Measurements from ENCODE around the gene TYW1B. TPM values are rescaled to one million over a fixed set of nuclear protein-coding genes. Genes with fewer than 3 reads are reported as not detected.
"Not testable (repeated sequence)": the region's sequence is repeated elsewhere in the genome, so short reads cannot be mapped to it uniquely, and the experiment has no call there.

Gene TYW1B
- total RNA-seq, 2 experiments from 2014 or later = 3.4 to 3.5 TPM

GRCh38 chr7:72691442-72691841, 136.6 kb downstream of the TYW1B start:
- POLR2A ChIA-PET; H3K27me3 Mint-ChIP-seq; H3K9me3 Mint-ChIP-seq; H3K27ac Mint-ChIP-seq; H3K4me1 Mint-ChIP-seq; CTCF ChIA-PET; H3K4me3 Mint-ChIP-seq; H3K36me3 Mint-ChIP-seq (ENCODE audit: low read depth); DNase-seq: not testable (repeated sequence)

GRCh38 chr7:72690177-72690576, 137.8 kb downstream of the TYW1B start:
- H3K9me3 Mint-ChIP-seq; POLR2A ChIA-PET; DNase-seq; CTCF ChIA-PET; H3K36me3 Mint-ChIP-seq (ENCODE audit: low read depth); H3K27ac Mint-ChIP-seq; H3K4me3 Mint-ChIP-seq; H3K4me1 Mint-ChIP-seq; H3K27me3 Mint-ChIP-seq: not testable (repeated sequence)

- H3K27me3 Mint-ChIP-seq; H3K27ac Mint-ChIP-seq; H3K9me3 Mint-ChIP-seq; H3K36me3 Mint-ChIP-seq (ENCODE audit: low read depth); POLR2A ChIA-PET; H3K4me3 Mint-ChIP-seq; H3K4me1 Mint-ChIP-seq; DNase-seq; CTCF ChIA-PET: not testable (repeated sequence)
Observed at GRCh38 chr7:72689344-72689743, 138.7 kb downstream of the TYW1B start.

GRCh38 chr7:72681211-72681610, 146.8 kb downstream of the TYW1B start:
- POLR2A ChIA-PET; H3K36me3 Mint-ChIP-seq (ENCODE audit: low read depth); H3K4me3 Mint-ChIP-seq; DNase-seq; H3K27me3 Mint-ChIP-seq; H3K9me3 Mint-ChIP-seq; H3K27ac Mint-ChIP-seq: not testable (repeated sequence)
- peaks cover 11% of the 10 kb centered on the region for H3K4me1 Mint-ChIP-seq
- CTCF ChIA-PET = interaction anchor here (0.7 kb wide), 1 partner anchor 97 kb away, joined by 4 read pairs; no protein-coding TSS in a partner anchor

- H3K27me3 Mint-ChIP-seq; DNase-seq; H3K9me3 Mint-ChIP-seq; CTCF ChIA-PET; H3K4me1 Mint-ChIP-seq; POLR2A ChIA-PET; H3K27ac Mint-ChIP-seq; H3K36me3 Mint-ChIP-seq (ENCODE audit: low read depth); H3K4me3 Mint-ChIP-seq: not testable (repeated sequence)
Observed at GRCh38 chr7:72676880-72677279, 151.1 kb downstream of the TYW1B start.

GRCh38 chr7:72676086-72676690, 151.8 kb downstream of the TYW1B start:
- H3K4me3 Mint-ChIP-seq; DNase-seq; H3K4me1 Mint-ChIP-seq; POLR2A ChIA-PET; H3K9me3 Mint-ChIP-seq; H3K27me3 Mint-ChIP-seq; CTCF ChIA-PET; H3K27ac Mint-ChIP-seq; H3K36me3 Mint-ChIP-seq (ENCODE audit: low read depth): not testable (repeated sequence)

- H3K4me3 Mint-ChIP-seq; H3K36me3 Mint-ChIP-seq (ENCODE audit: low read depth); H3K27ac Mint-ChIP-seq; POLR2A ChIA-PET; CTCF ChIA-PET; H3K27me3 Mint-ChIP-seq; H3K4me1 Mint-ChIP-seq; H3K9me3 Mint-ChIP-seq; DNase-seq: not testable (repeated sequence)
Observed at GRCh38 chr7:72675686-72676085, 152.3 kb downstream of the TYW1B start.

GRCh38 chr7:72674394-72674793, 153.6 kb downstream of the TYW1B start:
- no peak for DNase-seq
- POLR2A ChIA-PET = no interaction called here
- H3K4me1 Mint-ChIP-seq = peaks cover 1% of the 10 kb centered on the region
- H3K27me3 Mint-ChIP-seq = no peaks in the 10 kb centered on the region
- no peak overlapping the region for H3K4me3 Mint-ChIP-seq
- CTCF ChIA-PET = no interaction called here
- no peaks in the 10 kb centered on the region for H3K9me3 Mint-ChIP-seq
- H3K36me3 Mint-ChIP-seq (ENCODE audit: low read depth) = no peaks in the 10 kb centered on the region
- no peak overlapping the region for H3K27ac Mint-ChIP-seq

- H3K27ac Mint-ChIP-seq; H3K4me1 Mint-ChIP-seq; H3K9me3 Mint-ChIP-seq; DNase-seq; POLR2A ChIA-PET; H3K27me3 Mint-ChIP-seq; H3K4me3 Mint-ChIP-seq; H3K36me3 Mint-ChIP-seq (ENCODE audit: low read depth); CTCF ChIA-PET: not testable (repeated sequence)
Observed at GRCh38 chr7:72670850-72671249, 157.2 kb downstream of the TYW1B start.

- H3K27me3 Mint-ChIP-seq; H3K4me1 Mint-ChIP-seq; POLR2A ChIA-PET; H3K4me3 Mint-ChIP-seq; H3K36me3 Mint-ChIP-seq (ENCODE audit: low read depth); H3K27ac Mint-ChIP-seq; DNase-seq; H3K9me3 Mint-ChIP-seq: not testable (repeated sequence)
- CTCF ChIA-PET = interaction anchor here (0.6 kb wide), 1 partner anchor 233 kb away, joined by 3 read pairs; no protein-coding TSS in a partner anchor
Observed at GRCh38 chr7:72668435-72668834, 159.6 kb downstream of the TYW1B start.

GRCh38 chr7:72667049-72667448, 161.0 kb downstream of the TYW1B start:
- H3K36me3 Mint-ChIP-seq (ENCODE audit: low read depth); H3K27ac Mint-ChIP-seq; H3K27me3 Mint-ChIP-seq; POLR2A ChIA-PET; H3K9me3 Mint-ChIP-seq; DNase-seq; H3K4me3 Mint-ChIP-seq; H3K4me1 Mint-ChIP-seq; CTCF ChIA-PET: not testable (repeated sequence)

GRCh38 chr7:72648574-72648973, 179.4 kb downstream of the TYW1B start:
- POLR2A ChIA-PET; H3K27me3 Mint-ChIP-seq; H3K4me3 Mint-ChIP-seq; H3K4me1 Mint-ChIP-seq; DNase-seq; H3K36me3 Mint-ChIP-seq (ENCODE audit: low read depth); H3K27ac Mint-ChIP-seq; CTCF ChIA-PET; H3K9me3 Mint-ChIP-seq: not testable (repeated sequence)

GRCh38 chr7:72643708-72644107, 184.3 kb downstream of the TYW1B start:
- H3K9me3 Mint-ChIP-seq; H3K27me3 Mint-ChIP-seq; H3K27ac Mint-ChIP-seq; H3K4me1 Mint-ChIP-seq; CTCF ChIA-PET; H3K4me3 Mint-ChIP-seq; DNase-seq; POLR2A ChIA-PET; H3K36me3 Mint-ChIP-seq (ENCODE audit: low read depth): not testable (repeated sequence)

- CTCF ChIA-PET, POLR2A ChIA-PET: not testable (repeated sequence)
Observed at GRCh38 chr7:72641485-72642248, 186.3 kb downstream of the TYW1B start.

More at GRCh38 chr7:72641485-72642248, 186.3 kb downstream of the TYW1B start:
- not testable (repeated sequence) for H3K4me3 Mint-ChIP-seq; H3K9me3 Mint-ChIP-seq; DNase-seq; H3K4me1 Mint-ChIP-seq; H3K36me3 Mint-ChIP-seq (ENCODE audit: low read depth); H3K27ac Mint-ChIP-seq; H3K27me3 Mint-ChIP-seq

All from activated CD4-positive, alpha-beta memory T cell treated with anti-CD3 and anti-CD28 coated beads, Interleukin-2, amount 10 ng/mL, durations not matched to agents 7 days and 5 days (primary cell).